H1 (cell line): ENCODE data around the gene PYY. TPM values are rescaled to one million over a fixed set of nuclear protein-coding genes. Genes with fewer than 3 reads are reported as not detected.
"Not testable (repeated sequence)": the region's sequence is repeated elsewhere in the genome, so short reads cannot be mapped to it uniquely, and the experiment has no call there.

Source experiments
- CTCF ChIA-PET: fragments of 300-600 bp; sonication (Branson Sonifier 250); formaldehyde crosslinking; loops from one replicate; lab custom pipeline; 2021; ENCODE audit not compliant: partially characterized antibody; lab: Charles Lee
- POLR2A ChIA-PET: fragments of 300-600 bp; sonication (Branson Sonifier 250); formaldehyde crosslinking; loops from one replicate; lab custom pipeline; 2021; ENCODE audit warnings: inconsistent platforms; ENCODE audit not compliant: partially characterized antibody; lab: Charles Lee
- DNase-seq, 2 experiments: peaks; one replicate each; pipeline versions ENCODE4 v3.0.0 to v3.0.0-alpha.2; 2010 to 2022; ENCODE audit warnings: low spot score in 2 of 2, low read depth in 1 of 2, mixed read lengths in 1 of 2
- FAIRE-seq: peaks from 2 replicates; lab custom pipeline; 2011; peaks lifted over from hg19 to GRCh38; lab: Jason Lieb, UNC
- H2AFZ ChIP-seq: 2 replicates; pipeline ENCODE4 v1.8.1; 2012; ENCODE audit warnings: low read length, inconsistent platforms
- H2AK5ac ChIP-seq: 2 replicates; pipeline ENCODE4 v1.6.1; 2013; ENCODE audit warnings: low read depth, low read length
- H2BK120ac ChIP-seq: replicated peaks from 2 replicates; pipeline ENCODE3; 2013; ENCODE audit warnings: low read depth, low read length, inconsistent platforms
- H2BK12ac ChIP-seq: 2 replicates; pipeline ENCODE4 v1.6.1; 2013; ENCODE audit warnings: low read depth, low read length
- H2BK15ac ChIP-seq: 2 replicates; pipeline ENCODE4 v1.6.1; 2013; ENCODE audit warnings: low read length
- H2BK20ac ChIP-seq: 2 replicates; pipeline ENCODE4 v1.6.1; 2013; ENCODE audit warnings: low read length
- H2BK5ac ChIP-seq: 2 replicates; pipeline ENCODE4 v1.6.1; 2013; ENCODE audit warnings: low read depth, low read length
- H3K14ac ChIP-seq: 2 replicates; pipeline ENCODE4 v1.6.1; 2013; ENCODE audit warnings: inconsistent platforms; ENCODE audit not compliant: insufficient read length
- H3K18ac ChIP-seq: 2 replicates; pipeline ENCODE4 v1.6.1; 2013; ENCODE audit warnings: low read length; ENCODE audit errors: extremely low read depth
- H3K23ac ChIP-seq: 2 replicates; pipeline ENCODE4 v1.6.1; 2013; ENCODE audit warnings: inconsistent platforms; ENCODE audit not compliant: insufficient read length
- H3K23me2 ChIP-seq: 2 replicates; pipeline ENCODE4 v1.6.1; 2013; ENCODE audit warnings: low read depth, low read length
- H3K27ac ChIP-seq: 2 replicates; pipeline ENCODE4 v1.6.1; 2011; ENCODE audit warnings: low read depth, low read length, inconsistent platforms
- H3K27me3 ChIP-seq, 4 experiments: replicated peaks in 1 of 4; 1 replicate in 1 of 4; 2 replicates in 3 of 4; pipeline versions ENCODE4 v1.6.1 to v1.8.1; 2011 to 2013; ENCODE audit warnings: low read length in 3 of 4, mild to moderate bottlenecking in 3 of 4, inconsistent platforms in 2 of 4, mixed read lengths in 2 of 4, moderate library complexity in 1 of 4; ENCODE audit not compliant: control insufficient read depth in 3 of 4, insufficient read depth in 3 of 4; ENCODE audit errors: extremely low read depth in 1 of 4
- H3K36me3 ChIP-seq, 4 experiments: 2 replicates each; pipeline versions ENCODE4 v1.6.1 to v1.8.1; 2011 to 2013; ENCODE audit warnings: mild to moderate bottlenecking in 4 of 4, low read length in 3 of 4, moderate library complexity in 2 of 4, control low read depth in 1 of 4, inconsistent platforms in 1 of 4; ENCODE audit not compliant: insufficient read depth in 4 of 4, control insufficient read depth in 2 of 4
- H3K4ac ChIP-seq: replicated peaks from 2 replicates; pipeline ENCODE3; 2013; ENCODE audit warnings: low read length, low read depth, mixed read lengths, inconsistent platforms; ENCODE audit not compliant: insufficient read length
- H3K4me1 ChIP-seq, 4 experiments: replicated peaks in 1 of 4; 1 replicate in 1 of 4; 2 replicates in 3 of 4; pipeline versions ENCODE4 v1.6.1 to v1.8.1; 2011 to 2013; ENCODE audit warnings: low read length in 3 of 4, inconsistent platforms in 2 of 4, mixed read lengths in 1 of 4; ENCODE audit not compliant: insufficient read depth in 4 of 4, control insufficient read depth in 3 of 4
- H3K4me2 ChIP-seq, 2 experiments: 2 replicates each; pipeline versions ENCODE4 v1.6.1 to v1.8.1; 2011 to 2013; ENCODE audit warnings: low read depth in 2 of 2, low read length in 2 of 2, control low read depth in 1 of 2, inconsistent platforms in 1 of 2, mild to moderate bottlenecking in 1 of 2; ENCODE audit not compliant: insufficient read depth in 1 of 2
- H3K4me3 ChIP-seq, 4 experiments: fragments of 200-600, 300-600 bp in 1 of 4; sonication (generic), shearing (Covaris generic), sonication (Bioruptor Twin) in 1 of 4; 2 replicates each; pipeline versions ENCODE4 v1.5.1 to v1.8.1; 2011 to 2016; ENCODE audit warnings: low read length in 4 of 4, low read depth in 3 of 4, control low read depth in 2 of 4, inconsistent platforms in 2 of 4, mild to moderate bottlenecking in 2 of 4, mixed read lengths in 1 of 4, moderate library complexity in 1 of 4; ENCODE audit not compliant: insufficient read depth in 2 of 4; ENCODE audit errors: extremely low read depth in 1 of 4
- H3K56ac ChIP-seq: replicated peaks from 2 replicates; pipeline ENCODE3; 2013; ENCODE audit warnings: low read depth, mild to moderate bottlenecking, mixed read lengths, low read length, inconsistent platforms; ENCODE audit not compliant: insufficient read length
- H3K79me1 ChIP-seq: 2 replicates; pipeline ENCODE4 v1.6.1; 2013; ENCODE audit warnings: low read depth, low read length, control low read depth
- H3K79me2 ChIP-seq, 2 experiments: 2 replicates each; pipeline versions ENCODE4 v1.6.1 to v1.8.1; 2012 to 2013; ENCODE audit warnings: low read length in 2 of 2, mild to moderate bottlenecking in 2 of 2, inconsistent platforms in 1 of 2; ENCODE audit not compliant: insufficient read depth in 2 of 2, control insufficient read depth in 1 of 2
- H3K9ac ChIP-seq, 4 experiments: replicated peaks in 1 of 4; 1 replicate in 1 of 4; 2 replicates in 3 of 4; pipeline versions ENCODE4 v1.6.1 to v1.8.1; 2011 to 2013; ENCODE audit warnings: low read depth in 3 of 4, low read length in 3 of 4, control low read depth in 2 of 4, mild to moderate bottlenecking in 2 of 4, moderate library complexity in 2 of 4, inconsistent platforms in 1 of 4; ENCODE audit errors: extremely low read depth in 1 of 4
- H3K9me3 ChIP-seq, 2 experiments: 2 replicates each; pipeline versions ENCODE4 v1.6.1 to v1.8.1; 2012 to 2013; ENCODE audit warnings: mild to moderate bottlenecking in 2 of 2, moderate library complexity in 2 of 2, control low read depth in 1 of 2, inconsistent platforms in 1 of 2, low read depth in 1 of 2, low read length in 1 of 2, mixed read lengths in 1 of 2; ENCODE audit not compliant: insufficient read depth in 2 of 2
- H4K20me1 ChIP-seq, 2 experiments: replicated peaks in 1 of 2; 2 replicates each; pipeline versions ENCODE3 to v1.8.1; 2011 to 2013; ENCODE audit warnings: inconsistent platforms in 2 of 2, low read length in 2 of 2, mild to moderate bottlenecking in 1 of 2; ENCODE audit not compliant: insufficient read depth in 2 of 2, control insufficient read depth in 1 of 2
- H4K5ac ChIP-seq: 2 replicates; pipeline ENCODE4 v1.6.1; 2013; ENCODE audit warnings: low read length, low read depth, mixed read lengths, inconsistent platforms; ENCODE audit not compliant: insufficient read length
- H4K8ac ChIP-seq: 2 replicates; pipeline ENCODE4 v1.8.0; 2013; ENCODE audit warnings: mild to moderate bottlenecking, moderate library complexity, low read length, inconsistent platforms; ENCODE audit not compliant: insufficient read depth; ENCODE audit errors: extremely low read depth
- H4K91ac ChIP-seq: replicated peaks from 2 replicates; pipeline ENCODE3; 2013; ENCODE audit warnings: low read length, mixed read lengths, inconsistent platforms; ENCODE audit not compliant: insufficient read length
- WGBS, 2 experiments: shearing (Covaris generic) in 1 of 2; methylation state at CpG; one replicate each; pipeline versions ENCODE4 v1.1.6 to v1.1.7; 2013 to 2015; ENCODE audit warnings: low lambda C conversion rate in 2 of 2, mixed read lengths in 2 of 2, inconsistent platforms in 1 of 2, low coverage in 1 of 2, missing lambda C conversion rate in 1 of 2; ENCODE audit not compliant: insufficient replicate concordance in 2 of 2, insufficient coverage in 1 of 2, insufficient read length in 1 of 2; ENCODE audit errors: extremely low coverage in 1 of 2, missing lambda C conversion rate in 1 of 2; 5-methylcytosine and 5-hydroxymethylcytosine counted together
- polyA plus RNA-seq, 7 experiments: library from polyadenylated mRNA; depleted of rRNA in 3 of 7; stranded (reverse) in 5 of 7; unstranded in 2 of 7; fragments of >200 nt in 5 of 7; fragments of 200-250 nt in 2 of 7; gene quantifications; 1 replicate in 5 of 7; 2 replicates in 1 of 7; 4 replicates in 1 of 7; pipeline versions ENCODE4 v1.2.1 to v1.2.3, GENCODE V29; 2011 to 2013; ENCODE audit warnings: missing spikeins in 2 of 7, mixed read lengths in 2 of 7
- total RNA-seq: library from RNA; stranded (reverse); fragmentation: NEBNext Ultra II Directional; extraction: Animal tissue kit (Norgen Biotek cat#: 25700); gene quantifications from 2 replicates; pipeline ENCODE4 v1.2.1, GENCODE V29; 2021

The PYY gene
- total and polyA plus RNA-seq, 2 of the 8 experiments (the other 6 are each of a cell fraction or from before 2014, with no cell fraction given) = 0.93 to 3.4 TPM

DNA sequence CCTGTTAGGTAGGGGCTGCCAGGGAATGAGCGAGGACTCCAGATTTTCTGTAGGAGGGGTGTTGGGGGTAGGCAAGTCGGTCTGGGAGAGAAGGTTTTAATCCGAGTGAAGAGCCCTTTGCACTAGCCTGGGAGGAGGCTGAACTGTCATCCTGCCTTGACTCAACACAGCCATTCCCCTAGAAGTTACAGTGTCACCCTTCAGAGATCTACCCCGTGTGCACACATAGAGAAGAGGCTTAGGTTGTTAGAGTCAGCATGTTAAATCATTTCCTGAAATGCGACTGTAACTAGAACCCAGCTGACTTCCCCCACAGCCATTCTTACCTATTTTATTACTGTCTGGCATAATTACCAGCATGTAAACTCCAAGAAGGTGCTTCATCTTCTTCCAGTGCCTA, 25.8 kb downstream of the PYY start:
- not testable (repeated sequence) for H3K14ac ChIP-seq, H3K79me1 ChIP-seq, H3K56ac ChIP-seq, H3K23ac ChIP-seq, H2BK20ac ChIP-seq, H3K9ac ChIP-seq, H4K91ac ChIP-seq, H3K18ac ChIP-seq, H3K27ac ChIP-seq, H4K8ac ChIP-seq, H3K4ac ChIP-seq, H2BK15ac ChIP-seq, H3K79me2 ChIP-seq, H2AK5ac ChIP-seq, H2BK120ac ChIP-seq, H2BK12ac ChIP-seq, H3K36me3 ChIP-seq, H2BK5ac ChIP-seq, FAIRE-seq, DNase-seq, H4K20me1 ChIP-seq, H4K5ac ChIP-seq, H3K9me3 ChIP-seq, H3K23me2 ChIP-seq, H3K4me1 ChIP-seq
- Histone ChIP-seq H3K4me2 (peak overlapping the region; percentile 76 to 82), H3K27me3 (peaks cover 3 to 28% (median 16%) of the 10 kb centered on the region in 4 experiments), H3K4me3 (peak overlapping the region in 3 of 4 experiments; percentile 21 to 55 (median 33); a peak in 4 of 8 replicates), H2AFZ (peak overlapping the region; percentile 90)
- WGBS, 2 experiments = 52% methylated on average over 5 of the region's 5 CpGs; no CpG with 5 or more reads in 1 of the 2 experiments
- POLR2A ChIA-PET = interaction anchor here (1.4 kb wide), 1 partner anchor 196 kb away, joined by 3 read pairs; the partner anchor contains the start of gene HDAC5
- CTCF ChIA-PET = interaction anchor here (0.7 to 2.2 kb wide), 7 partner anchors 9 to 76 kb away, joined by 3 to 7 read pairs (median 4); partner anchors contain the start of gene NAGS
